HuH-7 (cell line): Measurements from ENCODE around the gene UTF1.

Experiments
- DNase-seq: peaks from one replicate; pipeline ENCODE4 v3.0.0; 2011; ENCODE audit warnings: low spot score

The UTF1 gene

GRCh38 chr10:133247681-133248333 lies 17.8 kb downstream of the UTF1 start:
- no peak for DNase-seq

- no peak for DNase-seq
Observed at GRCh38 chr10:133248334-133248715, 18.3 kb downstream of the UTF1 start.

- peak; percentile 57 for DNase-seq
Observed at GRCh38 chr10:133249094-133249780, 19.2 kb downstream of the UTF1 start.

GRCh38 chr10:133249975-133250754 lies 20.1 kb downstream of the UTF1 start:
- DNase-seq = no peak

GRCh38 chr10:133251388-133252222 lies 21.6 kb downstream of the UTF1 start:
- no peak for DNase-seq

DNA sequence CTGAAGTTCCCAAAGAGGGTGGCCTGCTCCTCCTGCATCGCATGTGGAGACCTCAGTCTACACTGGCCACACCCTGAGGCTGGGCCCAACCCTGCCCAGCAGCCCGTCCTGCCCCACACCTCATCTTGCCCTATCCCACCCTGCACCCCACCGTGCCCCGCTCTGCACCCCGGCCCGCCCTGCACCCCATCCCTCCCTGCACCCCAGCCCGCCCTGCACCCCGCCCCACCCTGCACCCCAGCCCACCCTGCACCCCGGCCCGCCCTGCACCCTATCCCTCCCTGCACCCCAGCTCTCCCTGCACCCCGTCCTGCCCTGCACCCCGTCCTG lies 22.2 kb downstream of the UTF1 start:
- no peak for DNase-seq

DNA sequence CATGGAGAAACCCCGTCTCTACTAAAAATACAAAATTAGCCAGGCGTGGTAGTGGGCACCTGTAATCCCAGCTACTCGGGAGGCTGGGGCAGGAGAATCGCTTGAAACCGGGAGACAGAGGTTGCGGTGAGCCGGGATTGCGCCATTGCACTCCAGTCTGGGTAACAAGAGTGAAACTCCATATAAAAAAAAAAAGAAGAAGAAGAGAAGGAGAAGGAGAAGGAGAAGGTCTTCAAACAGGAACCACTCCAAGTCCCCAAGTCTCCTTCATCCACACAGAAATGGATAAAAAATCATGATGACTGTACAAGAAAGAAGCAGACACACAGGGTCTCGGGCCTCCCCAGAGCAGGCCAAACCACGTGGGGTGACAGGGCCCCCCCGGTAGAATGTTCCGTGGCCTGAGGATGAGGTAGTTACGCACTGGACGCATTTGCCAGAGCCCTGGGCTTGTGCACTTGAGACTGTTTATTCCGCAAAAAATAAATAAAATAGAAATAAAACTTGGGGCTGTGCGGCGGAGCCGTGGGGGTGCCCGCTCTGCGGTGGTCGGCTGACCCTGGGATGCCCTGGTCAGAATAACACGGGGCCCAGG lies 23.4 kb downstream of the UTF1 start:
- DNase-seq = no peak

- DNase-seq = no peak
Observed at GRCh38 chr10:133254421-133255120, 24.6 kb downstream of the UTF1 start.

DNA sequence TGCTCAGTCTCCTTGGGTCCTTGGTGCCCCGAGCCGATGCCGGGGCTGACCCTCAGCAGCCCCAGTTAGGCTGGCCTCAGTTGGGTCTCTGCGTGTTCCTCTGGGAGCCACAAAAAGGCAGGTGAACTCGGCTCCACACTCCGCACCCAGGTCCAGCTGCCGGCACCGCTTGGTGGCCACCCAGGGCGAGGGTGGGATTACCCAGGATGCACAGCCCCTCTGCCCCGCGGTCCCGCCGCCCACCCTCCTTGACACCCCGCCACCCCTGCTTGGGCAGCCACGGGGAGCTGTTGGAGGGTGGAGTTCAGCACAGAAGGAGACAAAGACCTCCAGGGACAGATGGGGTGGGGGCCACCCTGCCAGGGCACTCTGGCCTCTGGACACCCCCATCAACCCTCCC lies 25.3 kb downstream of the UTF1 start:
- DNase-seq = no peak

GRCh38 chr10:133257489-133258065 lies 27.6 kb downstream of the UTF1 start:
- DNase-seq = peak; percentile 88

GRCh38 chr10:133258066-133258817 lies 28.2 kb downstream of the UTF1 start:
- DNase-seq = peak; percentile 50

GRCh38 chr10:133258818-133259601 lies 29.0 kb downstream of the UTF1 start:
- DNase-seq = no peak

DNA sequence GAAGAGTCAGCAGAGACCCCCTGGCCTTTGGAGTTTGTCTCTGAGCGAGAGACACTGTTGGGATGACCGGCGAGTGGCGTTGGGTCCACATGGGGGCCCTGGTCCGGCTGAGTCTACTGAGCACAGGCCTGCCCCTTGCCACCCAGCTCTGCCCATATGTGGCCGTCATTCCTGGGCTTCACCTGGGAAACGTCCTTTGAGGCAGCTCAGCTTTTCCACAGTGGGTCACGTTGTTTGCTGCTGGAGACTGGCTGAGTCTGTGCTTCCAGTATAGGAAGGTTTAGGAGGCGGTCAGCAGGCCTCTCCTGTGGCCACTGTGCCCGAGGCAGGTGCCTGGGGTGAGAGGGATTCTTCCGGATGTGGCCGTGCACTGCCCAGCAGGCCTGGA lies 29.6 kb downstream of the UTF1 start:
- DNase-seq = no peak

DNA sequence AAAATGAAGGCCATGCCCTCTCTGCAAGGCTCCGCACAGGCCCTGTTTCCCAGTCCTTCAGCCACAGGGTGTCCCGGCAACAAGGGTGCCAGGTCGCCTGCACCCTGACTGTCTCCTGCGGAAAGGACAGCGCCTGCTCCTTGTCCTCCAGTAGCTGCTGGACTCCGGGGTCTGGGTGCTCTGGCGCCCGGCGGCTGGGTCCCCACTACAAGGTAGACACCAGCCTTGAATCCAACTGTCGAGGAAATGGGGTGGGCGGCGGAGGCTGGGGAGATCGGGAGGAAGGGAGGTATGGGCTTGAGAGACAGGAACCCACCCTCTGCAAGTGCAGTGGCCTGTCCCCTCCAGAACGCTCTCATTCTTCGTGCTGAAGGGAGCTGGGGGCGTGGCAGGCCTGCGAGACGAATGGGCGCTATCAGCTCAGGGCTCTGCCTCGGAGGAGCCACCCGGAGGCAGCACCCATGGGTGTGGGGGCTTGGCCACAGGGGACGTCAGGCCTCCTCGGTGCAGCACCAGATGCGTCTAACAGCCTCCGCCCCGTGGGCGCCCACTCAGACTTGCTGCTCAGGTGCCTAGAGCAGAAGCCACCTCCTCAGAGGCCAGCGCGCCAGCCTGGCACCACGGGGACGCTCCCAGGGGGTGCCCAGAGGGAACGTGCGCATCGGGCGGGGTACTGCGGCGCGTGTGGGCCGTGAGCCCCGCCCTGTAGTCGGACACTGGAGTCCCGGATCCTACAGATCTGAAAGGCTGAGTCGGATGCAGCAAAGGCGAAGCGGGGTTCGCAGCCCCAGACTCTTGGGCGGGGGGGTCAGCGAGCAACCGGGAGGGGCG lies 31.1 kb downstream of the UTF1 start:
- peak; percentile 69 for DNase-seq

DNA sequence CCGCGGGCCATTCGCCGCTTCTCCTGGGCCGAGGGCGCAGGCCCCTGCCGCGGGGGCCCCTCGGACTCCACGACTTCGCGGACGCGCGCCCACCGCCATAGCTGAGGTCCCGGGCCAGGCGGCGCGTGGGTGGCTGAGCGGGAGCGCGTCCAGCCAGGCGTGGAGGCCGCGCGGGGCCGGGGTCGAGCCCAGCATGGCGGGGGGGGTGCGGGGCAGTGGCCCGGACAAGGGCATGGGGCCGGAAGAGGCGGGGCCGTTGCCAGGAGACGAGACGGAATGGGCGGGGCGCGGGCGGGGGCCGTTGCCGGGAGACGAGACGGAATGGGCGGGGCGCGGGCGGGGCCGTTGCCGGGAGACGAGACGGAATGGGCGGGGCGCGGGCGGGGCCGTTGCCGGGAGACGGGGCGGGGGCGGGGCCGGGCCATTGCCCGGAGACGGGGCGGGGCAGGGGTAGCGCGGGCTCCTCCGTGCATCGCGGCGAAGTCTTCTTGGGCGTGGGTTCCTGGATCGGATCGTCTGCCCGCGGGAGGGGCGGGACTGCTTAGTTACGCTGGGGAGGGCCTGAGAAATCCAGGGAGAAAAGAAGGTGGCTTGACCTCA lies 31.8 kb downstream of the UTF1 start:
- DNase-seq = peak; percentile 90

DNA sequence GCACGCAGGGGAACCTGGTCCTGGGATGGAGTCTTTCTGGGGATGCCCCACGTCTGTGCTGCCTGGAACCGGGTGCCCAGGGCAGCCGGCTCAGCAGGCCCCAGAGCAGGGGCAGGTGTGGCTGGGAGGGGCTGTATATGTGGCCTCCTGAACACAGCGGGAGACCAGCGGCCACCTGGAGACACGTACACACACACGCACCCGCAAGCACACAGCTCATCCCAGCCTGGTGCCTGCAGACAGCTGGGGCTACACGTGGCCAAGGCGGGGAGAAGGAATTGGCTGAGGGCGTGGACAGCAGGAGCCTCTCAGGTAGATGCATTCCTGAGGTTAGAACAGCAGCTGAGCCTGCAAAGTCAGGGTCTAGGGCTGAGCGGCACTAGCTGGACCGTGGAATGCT lies 32.7 kb downstream of the UTF1 start:
- no peak for DNase-seq

DNA sequence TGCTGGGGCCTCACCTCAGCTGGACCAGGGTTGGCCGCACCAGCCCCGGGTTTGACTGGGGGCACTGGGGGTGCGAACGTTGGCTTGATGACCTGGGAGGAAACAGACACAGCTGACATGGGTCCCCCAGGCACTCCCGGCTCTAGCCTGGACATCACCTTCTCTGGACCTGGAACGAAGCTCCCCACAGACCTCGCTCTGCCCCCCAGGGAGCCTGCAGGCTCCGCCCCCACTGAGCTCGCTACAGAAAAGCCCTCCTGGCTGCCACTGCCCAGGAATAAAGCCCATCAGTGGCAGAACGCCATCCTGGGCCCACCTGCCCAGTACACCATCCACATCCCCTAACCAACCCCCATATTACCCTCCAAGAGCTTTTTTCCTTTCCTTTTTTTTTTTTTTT lies 33.7 kb downstream of the UTF1 start:
- no peak for DNase-seq

DNA sequence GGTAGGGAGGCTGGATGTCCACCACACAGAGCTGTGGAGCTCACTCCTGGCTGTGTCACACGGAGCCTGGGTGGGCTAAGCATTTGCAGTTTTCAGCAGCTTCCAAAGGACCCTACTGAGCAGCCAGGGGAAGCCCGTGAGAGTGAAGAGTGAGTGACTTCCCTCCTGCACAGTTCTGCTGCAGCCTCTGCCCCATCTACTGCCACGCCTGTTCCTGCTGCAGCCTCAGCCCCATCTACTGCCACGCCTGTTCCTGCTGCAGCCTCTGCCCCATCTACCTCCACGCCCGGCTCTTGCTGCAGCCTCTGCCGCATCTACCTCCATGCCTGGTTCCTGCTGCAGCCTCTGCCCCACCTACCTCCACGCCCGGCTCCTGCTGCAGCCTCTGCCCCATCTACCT lies 34.4 kb downstream of the UTF1 start:
- no peak for DNase-seq
